ENCODE results near the gene KLK10.

Gene KLK10

GRCh38 chr19:51019544-51019925 is at the start of gene KLK10:
TSS of gene KLK10 (minus strand) at chr19:51019709. CDS start at chr19:51019130, 579 bp downstream.
- Histone ChIP-seq H3K27me3 (ENCODE audit: control insufficient read depth, insufficient read depth, low read length) (peaks cover 46% of the 10 kb centered on the region), H3K36me3 (ENCODE audit: control insufficient read depth, insufficient read depth, low read length) (no peaks in the 10 kb centered on the region), H3K9me3 (ENCODE audit: control insufficient read depth, low read length) (no peaks in the 10 kb centered on the region), H3K4me1 (ENCODE audit: control insufficient read depth, insufficient read depth, low read length) (peaks cover 11% of the 10 kb centered on the region), H3K4me3 (ENCODE audit: low read length) (no peak within 1 kb of the TSS), H3K9ac (ENCODE audit: low read length) (no peak within 1 kb of the TSS)

GRCh38 chr19:51066393-51067186 is 47.1 kb upstream of the KLK10 start:
- Histone ChIP-seq H3K9me3 (ENCODE audit: control insufficient read depth, low read length) (no peaks in the 10 kb centered on the region), H3K4me3 (ENCODE audit: low read length) (no peak overlapping the region), H3K36me3 (ENCODE audit: control insufficient read depth, insufficient read depth, low read length) (no peaks in the 10 kb centered on the region), H3K27me3 (ENCODE audit: control insufficient read depth, insufficient read depth, low read length) (peaks cover 4% of the 10 kb centered on the region), H3K4me1 (ENCODE audit: control insufficient read depth, insufficient read depth, low read length) (peaks cover 8% of the 10 kb centered on the region), H3K9ac (ENCODE audit: low read length) (no peak overlapping the region)

DNA sequence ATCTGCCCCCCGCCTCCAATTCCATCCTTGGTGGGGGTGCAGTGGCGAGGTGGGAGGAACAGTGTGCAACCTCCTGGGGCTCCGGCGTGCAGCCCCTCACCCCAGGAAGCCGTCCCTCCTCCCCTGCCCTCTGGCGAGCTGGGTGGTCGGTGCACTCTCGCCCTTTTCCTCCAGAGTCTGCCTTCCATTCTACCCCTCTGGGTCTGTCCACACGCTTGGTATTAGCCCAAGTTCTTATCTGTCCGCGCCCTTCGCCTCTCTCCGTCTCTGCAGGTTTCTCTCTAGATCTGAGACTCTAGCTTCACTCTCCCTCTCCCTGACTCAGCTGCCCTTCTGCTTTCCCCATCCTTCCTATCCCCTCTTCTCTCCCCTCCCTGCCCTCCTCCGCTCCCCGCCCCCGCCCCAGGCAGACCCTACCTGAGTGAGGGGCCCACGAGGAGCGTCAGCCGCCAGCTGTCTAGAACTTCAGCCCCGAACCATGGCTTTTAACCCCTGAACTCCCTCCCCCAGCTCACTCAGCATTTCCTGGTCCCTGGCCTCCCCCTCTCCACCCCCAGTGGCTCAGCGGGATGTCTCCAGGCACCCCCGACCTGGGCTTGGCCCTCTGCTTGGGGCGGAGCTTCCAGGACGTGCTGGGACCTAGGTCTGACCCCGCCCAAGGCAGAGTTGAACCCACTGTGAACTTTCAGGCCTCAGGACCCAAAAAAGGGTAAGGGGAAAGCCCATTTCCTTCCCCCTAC is 45.9 kb upstream of the KLK10 start:
- Histone ChIP-seq H3K9me3 (ENCODE audit: control insufficient read depth, low read length) (no peaks in the 10 kb centered on the region), H3K9ac (ENCODE audit: low read length) (no peak overlapping the region), H3K4me3 (ENCODE audit: low read length) (no peak overlapping the region), H3K36me3 (ENCODE audit: control insufficient read depth, insufficient read depth, low read length) (no peaks in the 10 kb centered on the region), H3K27me3 (ENCODE audit: control insufficient read depth, insufficient read depth, low read length) (peaks cover 4% of the 10 kb centered on the region), H3K4me1 (ENCODE audit: control insufficient read depth, insufficient read depth, low read length) (peaks cover 8% of the 10 kb centered on the region)

GRCh38 chr19:51064534-51065220 is 45.2 kb upstream of the KLK10 start, which contains the start of gene KLK13:
TSS of gene KLK13 (minus strand) at chr19:51065092. CDS start at chr19:51065067, 25 bp downstream.
- no peak within 1 kb of the TSS for H3K9ac ChIP-seq (ENCODE audit: low read length)
- no peaks in the 10 kb centered on the region for H3K36me3 ChIP-seq (ENCODE audit: control insufficient read depth, insufficient read depth, low read length)
- no peaks in the 10 kb centered on the region for H3K9me3 ChIP-seq (ENCODE audit: control insufficient read depth, low read length)
- H3K27me3 ChIP-seq (ENCODE audit: control insufficient read depth, insufficient read depth, low read length) = peaks cover 4% of the 10 kb centered on the region
- no peak within 1 kb of the TSS for H3K4me3 ChIP-seq (ENCODE audit: low read length)
- peaks cover 8% of the 10 kb centered on the region for H3K4me1 ChIP-seq (ENCODE audit: control insufficient read depth, insufficient read depth, low read length)

- peaks cover 8% of the 10 kb centered on the region for H3K4me1 ChIP-seq (ENCODE audit: control insufficient read depth, insufficient read depth, low read length)
- H3K4me3 ChIP-seq (ENCODE audit: low read length) = no peak overlapping the region
- peaks cover 4% of the 10 kb centered on the region for H3K27me3 ChIP-seq (ENCODE audit: control insufficient read depth, insufficient read depth, low read length)
- no peak overlapping the region for H3K9ac ChIP-seq (ENCODE audit: low read length)
- no peaks in the 10 kb centered on the region for H3K36me3 ChIP-seq (ENCODE audit: control insufficient read depth, insufficient read depth, low read length)
- no peaks in the 10 kb centered on the region for H3K9me3 ChIP-seq (ENCODE audit: control insufficient read depth, low read length)
Measured at GRCh38 chr19:51063664-51064063, 44.2 kb upstream of the KLK10 start.

DNA sequence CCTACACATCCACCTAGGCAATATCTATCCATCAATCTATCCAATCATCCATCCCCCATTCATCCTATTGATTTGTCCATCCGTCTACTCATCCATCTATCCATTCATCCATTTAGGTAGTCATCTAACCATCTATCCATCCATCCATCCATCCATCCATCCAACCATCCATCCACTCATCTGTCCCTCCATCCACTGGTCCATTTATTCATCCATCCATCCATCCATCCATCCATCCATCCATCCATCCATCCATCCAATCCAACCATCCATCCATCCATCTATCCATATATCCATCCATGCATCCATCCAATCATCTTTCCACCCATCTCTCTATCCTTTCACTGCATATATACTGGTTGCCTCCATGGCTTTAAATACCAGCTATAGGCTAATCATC is 41.5 kb upstream of the KLK10 start:
- H3K27me3 ChIP-seq (ENCODE audit: control insufficient read depth, insufficient read depth, low read length) = peaks cover 4% of the 10 kb centered on the region
- no peaks in the 10 kb centered on the region for H3K36me3 ChIP-seq (ENCODE audit: control insufficient read depth, insufficient read depth, low read length)

GRCh38 chr19:51060336-51060735 is 40.8 kb upstream of the KLK10 start:
- H3K36me3 ChIP-seq (ENCODE audit: control insufficient read depth, insufficient read depth, low read length) = no peaks in the 10 kb centered on the region
- H3K4me1 ChIP-seq (ENCODE audit: control insufficient read depth, insufficient read depth, low read length) = peaks cover 8% of the 10 kb centered on the region
- H3K9me3 ChIP-seq (ENCODE audit: control insufficient read depth, low read length) = no peaks in the 10 kb centered on the region
- no peak overlapping the region for H3K4me3 ChIP-seq (ENCODE audit: low read length)
- H3K9ac ChIP-seq (ENCODE audit: low read length) = no peak overlapping the region
- peaks cover 4% of the 10 kb centered on the region for H3K27me3 ChIP-seq (ENCODE audit: control insufficient read depth, insufficient read depth, low read length)

More for the DNA sequence above, 41.5 kb upstream of the KLK10 start:
- Histone ChIP-seq H3K4me3 (ENCODE audit: low read length) (no peak overlapping the region), H3K4me1 (ENCODE audit: control insufficient read depth, insufficient read depth, low read length) (peaks cover 8% of the 10 kb centered on the region), H3K9me3 (ENCODE audit: control insufficient read depth, low read length) (no peaks in the 10 kb centered on the region), H3K9ac (ENCODE audit: low read length) (no peak overlapping the region)

GRCh38 chr19:51059715-51060114 is 40.2 kb upstream of the KLK10 start:
- Histone ChIP-seq H3K4me3 (ENCODE audit: low read length) (no peak overlapping the region), H3K9me3 (ENCODE audit: control insufficient read depth, low read length) (no peaks in the 10 kb centered on the region)

DNA sequence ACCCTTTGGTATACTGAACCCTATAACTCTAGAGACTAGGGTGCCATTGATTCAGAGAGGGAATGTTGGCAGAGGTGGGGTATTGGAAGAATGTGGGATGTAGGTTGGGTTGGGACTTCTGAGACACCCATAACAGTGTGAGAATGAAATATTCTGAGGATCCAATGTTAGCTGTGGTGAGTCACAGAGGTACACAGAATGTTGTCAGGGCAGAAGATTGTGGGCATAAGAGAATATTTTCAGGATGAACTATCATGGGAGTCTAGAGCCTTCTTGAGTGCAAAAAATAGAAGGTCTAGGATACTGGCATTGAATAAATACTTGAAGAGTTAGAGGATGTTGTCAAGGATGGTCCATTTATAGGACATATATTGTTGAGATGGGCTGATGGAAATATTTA is 36.4 kb upstream of the KLK10 start:
- Histone ChIP-seq H3K36me3 (ENCODE audit: control insufficient read depth, insufficient read depth, low read length) (no peaks in the 10 kb centered on the region), H3K27me3 (ENCODE audit: control insufficient read depth, insufficient read depth, low read length) (peaks cover 5% of the 10 kb centered on the region), H3K4me1 (ENCODE audit: control insufficient read depth, insufficient read depth, low read length) (peaks cover 4% of the 10 kb centered on the region), H3K9me3 (ENCODE audit: control insufficient read depth, low read length) (no peaks in the 10 kb centered on the region), H3K4me3 (ENCODE audit: low read length) (no peak overlapping the region), H3K9ac (ENCODE audit: low read length) (no peak overlapping the region)

More at GRCh38 chr19:51059715-51060114, 40.2 kb upstream of the KLK10 start:
- Histone ChIP-seq H3K4me1 (ENCODE audit: control insufficient read depth, insufficient read depth, low read length) (peaks cover 12% of the 10 kb centered on the region), H3K36me3 (ENCODE audit: control insufficient read depth, insufficient read depth, low read length) (no peaks in the 10 kb centered on the region), H3K27me3 (ENCODE audit: control insufficient read depth, insufficient read depth, low read length) (peaks cover 4% of the 10 kb centered on the region), H3K9ac (ENCODE audit: low read length) (no peak overlapping the region)

- Histone ChIP-seq H3K9ac (ENCODE audit: low read length) (no peak overlapping the region), H3K4me3 (ENCODE audit: low read length) (no peak overlapping the region), H3K4me1 (ENCODE audit: control insufficient read depth, insufficient read depth, low read length) (no peaks in the 10 kb centered on the region), H3K36me3 (ENCODE audit: control insufficient read depth, insufficient read depth, low read length) (no peaks in the 10 kb centered on the region), H3K9me3 (ENCODE audit: control insufficient read depth, low read length) (no peaks in the 10 kb centered on the region), H3K27me3 (ENCODE audit: control insufficient read depth, insufficient read depth, low read length) (peaks cover under 1% of the 10 kb centered on the region)
Measured at GRCh38 chr19:51047031-51047335, 27.5 kb upstream of the KLK10 start.

DNA sequence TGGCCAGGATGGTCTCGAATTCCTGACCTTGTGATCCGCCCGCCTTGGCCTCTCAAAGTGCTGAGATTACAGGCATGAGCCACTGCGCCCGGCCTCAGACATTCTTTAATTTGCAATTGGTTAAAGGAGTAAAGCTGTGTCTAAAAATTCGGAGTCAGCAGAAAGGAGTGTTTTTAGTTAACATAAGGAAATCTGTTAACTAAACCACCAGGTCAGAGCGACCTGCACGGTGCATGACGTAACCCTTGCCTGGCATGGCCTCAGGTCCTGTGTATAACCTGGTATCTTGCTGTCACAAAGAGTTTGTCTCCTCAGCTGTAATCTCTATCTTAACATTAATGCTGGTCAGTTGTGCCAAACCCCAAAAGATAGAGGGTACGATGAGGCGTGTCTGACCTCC is 24.8 kb upstream of the KLK10 start:
- Histone ChIP-seq H3K9ac (ENCODE audit: low read length) (no peak overlapping the region), H3K27me3 (ENCODE audit: control insufficient read depth, insufficient read depth, low read length) (no peaks in the 10 kb centered on the region), H3K4me3 (ENCODE audit: low read length) (no peak overlapping the region), H3K9me3 (ENCODE audit: control insufficient read depth, low read length) (no peaks in the 10 kb centered on the region), H3K4me1 (ENCODE audit: control insufficient read depth, insufficient read depth, low read length) (no peaks in the 10 kb centered on the region), H3K36me3 (ENCODE audit: control insufficient read depth, insufficient read depth, low read length) (no peaks in the 10 kb centered on the region)

DNA sequence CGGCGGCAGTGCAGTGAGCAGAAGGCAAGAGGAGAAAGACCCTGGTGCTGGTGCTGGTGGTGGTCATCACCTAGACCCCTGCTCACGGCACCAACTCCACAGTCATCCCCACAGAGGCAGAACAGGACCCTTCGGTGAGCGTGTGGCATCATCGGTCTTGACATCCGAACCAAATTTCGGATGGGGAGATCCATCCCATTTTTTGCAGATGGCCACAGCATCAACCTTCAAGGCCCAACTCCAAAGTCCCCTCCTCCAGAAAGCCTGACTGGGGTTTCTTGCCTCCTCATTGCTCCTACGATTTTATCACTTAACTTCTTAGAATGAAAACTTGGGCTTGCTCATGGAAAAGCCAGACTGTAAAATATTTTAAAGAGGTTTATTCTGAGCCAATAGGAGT is 24.0 kb upstream of the KLK10 start:
- Histone ChIP-seq H3K9ac (ENCODE audit: low read length) (no peak overlapping the region), H3K36me3 (ENCODE audit: control insufficient read depth, insufficient read depth, low read length) (no peaks in the 10 kb centered on the region), H3K4me1 (ENCODE audit: control insufficient read depth, insufficient read depth, low read length) (no peaks in the 10 kb centered on the region), H3K9me3 (ENCODE audit: control insufficient read depth, low read length) (no peaks in the 10 kb centered on the region), H3K27me3 (ENCODE audit: control insufficient read depth, insufficient read depth, low read length) (no peaks in the 10 kb centered on the region), H3K4me3 (ENCODE audit: low read length) (no peak overlapping the region)

Data from mucosa of stomach (tissue), 1 donor.